Cerebellar nuclear complex (tissue), 1 donor: ENCODE results near the gene TIPRL.
"Not testable (repeated sequence)": the region's sequence is repeated elsewhere in the genome, so short reads cannot be mapped to it uniquely, and the experiment has no call there.

Experiments
- DNase-seq, 2 experiments: peaks; one replicate each; lab custom pipeline; 2025; lab: John Stamatoyannopoulos, UW

The TIPRL gene

DNA sequence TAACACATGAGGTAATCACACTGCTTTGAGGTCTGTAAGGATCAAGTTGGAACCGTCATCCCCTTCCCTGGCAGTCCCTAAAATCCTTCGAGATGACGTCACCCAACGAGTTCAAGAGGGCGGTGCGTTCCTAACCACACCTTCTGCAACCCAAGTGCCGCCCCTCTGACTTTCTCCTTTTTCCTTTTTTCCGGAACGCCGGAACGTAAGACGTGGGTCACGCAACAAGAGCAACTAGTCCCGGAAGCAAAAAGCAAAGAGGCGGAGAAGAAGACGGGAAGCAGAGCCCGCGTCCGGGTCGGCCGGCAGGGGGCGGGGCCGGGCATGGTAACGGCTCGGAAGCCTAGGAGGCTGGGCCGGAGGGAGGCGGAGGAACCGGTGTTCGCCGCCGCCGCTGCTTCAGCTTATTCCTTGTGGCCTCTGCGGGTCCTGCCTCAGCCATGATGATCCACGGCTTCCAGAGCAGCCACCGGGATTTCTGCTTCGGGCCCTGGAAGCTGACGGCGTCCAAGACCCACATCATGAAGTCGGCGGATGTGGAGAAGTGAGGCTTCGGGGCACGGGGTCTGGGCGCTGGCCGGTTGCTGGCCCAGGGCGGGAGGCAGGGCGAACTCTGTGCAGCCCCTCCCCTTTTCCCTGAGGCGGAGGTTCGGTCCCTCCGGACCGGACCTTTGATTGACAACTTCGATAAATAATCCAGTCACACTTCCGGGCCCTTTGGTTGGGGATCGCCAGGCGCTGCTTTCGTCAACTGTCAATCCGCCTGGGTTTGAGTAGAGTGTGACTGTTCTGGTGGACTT lies at the start of gene TIPRL:
TIPRL (plus strand) TSS at position 325 of the 800 bp plus-strand sequence; CDS start at position 441, 116 bp downstream.
- DNase-seq = peak; percentile 78 to 87

DNA sequence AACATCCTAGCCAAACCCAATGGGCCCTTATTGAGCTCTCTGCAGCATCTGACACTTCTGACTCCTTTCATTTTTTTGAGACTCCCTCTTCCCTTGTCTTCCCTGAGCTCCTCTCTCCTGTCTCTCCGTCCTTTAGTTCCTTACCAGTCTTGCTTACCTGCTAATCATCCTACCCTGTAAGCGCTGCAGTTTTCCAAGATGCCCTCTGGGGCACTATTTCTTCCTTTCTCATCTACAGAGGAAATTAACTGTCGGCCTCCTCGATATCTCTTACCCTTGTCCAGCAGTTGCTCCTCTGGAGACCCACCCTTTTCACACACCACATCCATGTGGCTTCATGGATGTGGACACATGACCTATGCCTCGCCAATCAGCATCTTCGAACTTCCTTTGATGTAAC lies 48.8 kb upstream of the TIPRL start:
- DNase-seq = no peak

GRCh38 chr1:168134132-168134531 lies 44.6 kb upstream of the TIPRL start:
- no peak for DNase-seq

DNA sequence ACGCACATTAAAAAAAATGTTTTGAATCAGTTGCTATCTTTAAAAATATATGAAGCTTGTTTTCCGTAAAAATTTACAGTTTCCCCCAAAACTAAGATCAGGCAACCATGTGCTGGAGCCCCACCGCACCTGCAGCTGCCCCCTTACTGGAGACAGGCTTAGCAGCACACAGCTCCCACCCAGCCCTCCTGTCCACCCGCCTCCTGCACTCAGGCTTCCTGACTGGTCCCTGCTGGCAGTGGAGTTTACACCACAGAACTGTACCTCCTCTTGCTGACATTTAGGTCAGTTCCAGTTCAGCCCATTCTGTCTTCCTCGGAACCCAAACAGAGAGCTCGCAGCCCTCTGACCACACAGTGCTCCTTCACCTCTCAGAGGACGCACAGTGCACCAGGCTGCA lies 44.1 kb upstream of the TIPRL start:
- no peak for DNase-seq

DNA sequence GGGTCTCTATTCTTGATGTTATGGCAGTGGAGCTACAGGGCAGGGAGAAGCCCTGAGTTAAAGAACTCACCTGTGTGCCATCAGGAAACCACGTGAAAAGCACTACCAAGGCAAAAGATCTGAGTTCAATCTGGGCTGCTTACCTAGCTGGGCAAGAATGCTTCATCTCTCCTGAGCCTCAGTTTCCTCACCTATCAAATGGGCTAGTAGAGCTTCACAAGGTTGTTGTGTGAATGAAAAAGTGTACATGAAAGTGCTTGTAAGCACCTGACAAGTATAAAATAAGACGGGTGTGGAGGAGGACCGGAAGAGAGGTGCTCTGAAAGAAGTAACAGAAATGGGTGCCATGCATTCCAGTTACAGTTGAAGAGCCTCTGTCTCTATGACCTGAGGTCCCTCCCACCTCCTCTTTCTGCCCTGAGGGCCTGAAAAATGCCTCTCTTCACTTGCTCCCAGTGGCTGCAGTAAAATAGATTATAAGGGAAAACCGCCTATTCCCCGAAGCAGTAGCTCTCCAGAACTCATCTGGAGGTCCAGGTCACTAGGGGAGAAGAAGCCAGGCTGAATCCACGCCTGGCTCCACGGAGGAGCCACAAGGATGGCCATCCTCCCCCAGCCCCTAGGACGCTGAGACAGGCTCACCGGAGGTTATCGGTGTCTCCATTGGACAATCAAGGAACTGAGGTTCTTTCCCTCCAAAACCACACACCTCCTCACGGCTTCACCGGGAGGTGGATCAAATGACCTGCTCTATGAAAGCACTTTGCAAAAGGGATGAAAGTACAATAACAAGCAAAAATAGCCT lies 43.4 kb upstream of the TIPRL start:
- no peak for DNase-seq

DNA sequence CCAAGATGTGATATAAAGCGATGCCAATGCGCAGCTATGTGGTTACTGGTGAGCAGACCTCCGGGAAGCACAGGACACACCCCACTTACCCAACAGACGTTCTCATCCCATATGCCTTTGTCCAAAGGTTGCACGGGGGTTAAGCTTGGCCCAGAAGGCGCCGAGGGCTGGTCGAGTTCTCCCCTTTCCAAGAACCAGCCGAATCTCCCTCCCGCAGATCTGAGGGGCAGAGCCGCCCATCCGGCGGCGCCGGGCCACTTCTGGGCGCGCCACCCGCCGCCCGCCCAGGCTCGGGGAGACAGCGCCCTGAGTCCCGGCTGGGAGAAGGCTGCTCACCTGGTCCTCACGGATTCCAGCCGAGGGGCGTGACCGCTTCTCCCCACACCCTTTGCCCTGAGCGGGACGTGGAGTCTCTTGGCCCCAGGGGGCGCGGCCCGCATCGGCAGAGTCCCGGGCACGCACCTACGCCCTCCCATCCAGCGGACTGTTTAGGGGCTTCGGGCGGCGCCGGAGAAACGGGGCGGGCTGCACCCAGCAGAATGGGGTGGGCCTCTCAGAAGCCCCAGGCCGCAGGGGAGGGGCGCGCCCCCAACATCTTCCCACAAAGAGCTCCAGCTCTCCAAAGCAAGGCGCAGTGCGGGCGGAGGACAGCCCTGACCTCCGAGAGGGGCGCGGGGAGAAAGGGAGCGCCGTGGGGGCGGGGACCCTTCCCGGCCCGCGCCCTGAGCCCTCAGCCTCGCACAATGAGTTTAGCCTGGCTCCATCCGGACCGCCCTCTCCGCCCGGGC lies 42.6 kb upstream of the TIPRL start:
- DNase-seq = no peak

DNA sequence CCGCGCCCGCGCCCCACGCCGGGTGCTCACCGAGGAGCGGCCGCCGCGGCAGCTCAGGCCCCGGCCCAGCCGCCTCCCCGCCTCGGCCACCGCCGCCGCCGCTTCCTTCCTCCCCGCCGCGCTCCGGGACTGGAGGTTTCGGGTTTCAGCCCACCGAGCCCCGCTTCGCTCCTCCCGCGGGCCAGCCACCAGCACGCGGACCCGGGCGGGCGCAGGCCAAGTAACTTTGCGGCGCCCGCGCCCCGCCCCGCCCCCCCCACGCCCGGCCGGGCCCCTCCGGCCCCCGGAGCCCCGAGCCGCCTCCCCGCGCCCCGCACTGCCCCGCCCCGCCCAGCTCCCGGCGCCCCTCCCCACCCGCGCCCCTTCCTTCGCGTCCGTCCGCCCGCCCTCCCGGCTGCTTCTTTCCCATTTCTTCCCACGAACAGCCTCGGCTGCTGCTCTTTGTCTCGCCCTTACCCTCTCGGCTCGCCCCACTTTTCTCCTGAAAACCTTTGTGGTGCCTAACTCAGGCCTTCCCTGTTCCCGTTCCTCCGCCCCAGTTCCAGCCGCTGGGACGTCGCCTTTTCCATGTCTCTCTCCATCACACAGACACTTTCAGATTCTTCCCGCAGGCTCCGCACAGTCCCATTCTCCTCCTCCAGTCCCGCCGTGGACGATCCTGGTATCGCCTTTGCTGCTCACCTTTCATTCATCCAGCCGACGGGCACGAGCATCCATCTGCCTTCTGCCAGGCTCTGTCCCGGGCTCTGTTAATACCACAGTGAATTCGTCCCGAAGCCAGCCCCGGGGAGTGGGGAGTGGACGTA lies 41.9 kb upstream of the TIPRL start, which contains the start of gene GPR161:
GPR161 (minus strand) TSS at position 222 of the 806 bp plus-strand sequence. CDS start 32,080 bp downstream, outside the sequence.
- peak in 1 of 2 experiments; percentile 14 for DNase-seq

GRCh38 chr1:168137515-168137821 lies 41.3 kb upstream of the TIPRL start:
- no peak for DNase-seq

- no peak for DNase-seq
Observed at GRCh38 chr1:168138134-168138533, 40.6 kb upstream of the TIPRL start.

GRCh38 chr1:168139070-168139469 lies 39.7 kb upstream of the TIPRL start:
- DNase-seq = no peak

DNA sequence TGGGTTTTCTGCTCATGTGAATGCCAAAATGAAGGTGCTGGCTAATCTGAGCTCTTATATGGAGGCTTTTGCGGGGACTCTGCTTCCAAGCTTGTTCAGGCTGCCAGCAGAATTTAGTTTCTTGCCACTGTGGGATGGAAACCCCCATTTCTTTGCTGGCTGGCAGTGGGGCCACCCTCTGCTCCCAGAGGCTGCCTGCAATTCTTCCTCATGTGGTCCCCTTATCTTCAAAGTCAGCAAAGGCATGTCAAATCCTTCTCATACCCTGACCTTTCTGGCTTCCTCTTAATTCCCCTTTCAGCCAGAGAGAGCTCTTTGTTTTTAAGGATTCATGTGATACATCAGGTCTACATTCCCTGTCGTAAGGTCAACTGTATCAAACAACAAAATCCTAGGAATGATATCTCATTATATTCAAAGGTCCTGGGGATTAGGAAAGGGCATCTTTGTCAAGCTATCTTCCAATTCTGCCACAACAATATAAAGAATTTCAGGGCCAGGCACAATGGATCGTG lies 36.8 kb upstream of the TIPRL start:
- DNase-seq = no peak

DNA sequence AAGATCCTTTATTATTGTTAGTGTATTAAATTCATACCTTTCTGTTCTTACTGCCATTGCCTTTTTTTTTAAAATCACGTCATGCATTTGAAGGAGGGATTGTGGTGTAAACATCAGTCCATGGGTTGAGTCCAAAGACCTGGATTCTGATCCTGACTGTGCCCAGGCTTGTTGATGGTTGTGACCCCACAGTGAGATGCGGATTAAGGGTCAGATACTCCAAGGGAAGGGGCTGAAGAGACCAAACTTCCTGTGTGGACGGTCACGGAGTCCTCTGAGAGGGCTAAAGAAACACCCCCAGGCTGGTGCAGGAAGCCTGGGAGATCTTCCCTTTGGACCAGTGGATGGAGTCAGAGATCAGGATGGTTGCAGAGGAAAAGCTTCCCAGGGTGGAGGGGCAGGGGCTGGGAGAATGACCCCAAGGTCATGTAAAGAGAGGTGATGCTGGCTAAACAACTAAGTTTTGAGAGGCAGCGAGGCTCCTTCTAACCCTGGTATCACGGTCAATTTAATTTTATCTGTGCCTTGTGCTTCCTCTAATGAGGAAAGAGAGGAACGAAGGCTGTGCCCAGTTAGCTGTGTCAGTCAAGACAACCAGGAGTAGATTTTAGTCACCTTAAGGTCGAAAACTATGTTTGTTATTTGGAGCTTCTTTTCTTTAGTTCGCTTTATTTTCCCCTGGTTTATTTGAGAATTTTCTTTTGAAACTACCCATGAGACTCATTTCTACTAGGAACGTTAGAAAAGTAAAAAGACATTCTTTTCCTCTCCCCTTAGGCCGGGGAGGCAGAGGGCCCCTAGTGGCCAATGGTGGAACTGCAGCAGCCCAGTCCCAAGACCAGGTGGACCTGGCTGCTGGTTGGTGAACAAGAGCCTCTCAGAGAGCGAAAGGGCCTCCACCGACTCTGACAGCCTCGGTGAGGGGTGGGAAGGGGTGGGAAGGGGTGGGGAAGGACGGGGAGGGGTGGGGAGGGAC lies 33.3 kb upstream of the TIPRL start:
- no peak for DNase-seq

DNA sequence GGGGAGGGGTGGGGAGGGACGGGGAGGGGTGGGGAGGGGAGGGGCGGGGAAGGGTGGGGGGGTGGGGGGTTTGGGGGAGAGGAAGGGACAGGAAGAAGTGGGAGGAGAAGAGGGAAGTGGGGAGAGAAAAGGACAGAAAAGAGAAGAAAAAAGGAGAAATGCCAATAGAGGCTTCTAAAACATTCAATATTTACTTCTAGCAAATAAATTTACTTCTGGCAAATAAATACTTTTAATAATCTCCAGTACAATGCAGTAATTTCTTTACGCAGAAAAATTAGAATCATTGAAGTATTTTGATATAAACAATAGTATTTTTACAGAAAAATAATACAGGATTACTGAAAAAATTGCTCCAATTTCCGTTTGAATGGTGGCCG lies 32.6 kb upstream of the TIPRL start:
- DNase-seq = no peak

DNA sequence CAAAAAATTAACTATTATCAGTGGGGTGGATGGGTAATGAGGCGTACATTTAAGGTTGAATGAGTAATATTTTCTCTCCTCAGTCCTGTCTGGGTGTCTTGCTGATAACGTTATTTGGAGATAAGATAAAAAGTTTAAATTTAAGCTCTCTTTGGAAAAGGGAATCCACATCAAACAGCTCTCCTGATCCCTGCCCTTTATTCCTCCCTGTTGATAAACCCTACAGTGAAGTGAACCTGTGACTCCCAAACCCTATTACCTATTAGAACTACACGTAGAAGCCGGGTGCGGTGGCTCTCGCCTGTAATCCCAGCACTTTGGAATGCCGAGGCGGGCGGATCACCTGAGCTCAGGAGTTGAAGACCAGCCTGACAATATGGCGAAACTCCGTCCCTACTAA lies 32.1 kb upstream of the TIPRL start:
- DNase-seq = no peak

GRCh38 chr1:168148916-168149315 lies 29.8 kb upstream of the TIPRL start:
- DNase-seq = no peak

DNA sequence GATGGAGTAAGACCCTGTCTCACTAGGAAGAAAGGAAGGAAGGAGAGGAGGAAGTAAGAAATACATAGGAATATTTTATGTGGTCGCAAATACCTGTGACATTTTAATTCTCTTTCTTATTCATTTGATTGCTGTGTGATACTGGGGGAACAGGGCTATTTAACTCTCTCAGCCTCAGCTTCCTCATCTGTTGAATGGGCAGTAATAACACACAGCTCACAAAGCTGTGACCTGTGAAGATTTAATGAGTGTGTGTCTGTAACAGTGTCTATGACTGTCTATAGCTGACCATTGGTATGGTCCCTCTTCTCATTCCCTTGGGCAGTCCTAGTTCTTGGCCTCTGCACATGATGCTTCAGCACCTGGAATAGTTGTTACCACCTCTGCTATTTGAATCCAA lies 28.5 kb upstream of the TIPRL start:
- DNase-seq = no peak

- DNase-seq = no peak
Observed at GRCh38 chr1:168151935-168152334, 26.8 kb upstream of the TIPRL start.

DNA sequence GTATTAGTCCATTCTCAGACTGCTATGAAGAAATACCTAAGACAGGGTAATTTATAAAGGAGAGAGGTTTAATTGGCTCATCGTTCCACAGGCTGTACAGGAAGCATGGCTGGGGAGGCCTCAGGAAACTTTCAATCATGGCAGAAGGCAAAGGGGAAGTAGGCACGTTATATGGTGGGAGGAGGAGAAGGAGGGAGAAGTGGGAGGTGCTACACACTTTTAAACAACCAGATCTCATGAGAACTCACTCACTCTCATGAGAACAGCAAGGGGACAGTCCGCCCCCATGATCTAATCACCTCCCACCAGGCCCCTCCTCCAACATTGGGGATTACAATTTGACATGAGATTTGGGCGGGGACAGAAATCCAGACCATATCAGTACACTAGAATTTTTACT lies 24.1 kb upstream of the TIPRL start:
- not testable (repeated sequence) for DNase-seq

- no peak for DNase-seq
Observed at GRCh38 chr1:168155910-168156309, 22.9 kb upstream of the TIPRL start.

- no peak for DNase-seq
Observed at GRCh38 chr1:168157638-168158037, 21.1 kb upstream of the TIPRL start.
